HT1080 (cell line): ENCODE measurements around the gene COL17A1. TPM values are rescaled to one million over a fixed set of nuclear protein-coding genes. Genes with fewer than 3 reads are reported as not detected.

Experiments used
- DNase-seq: peaks from one replicate; pipeline ENCODE4 v3.0.0-alpha.2; 2015; ENCODE audit warnings: low read depth
- total RNA-seq: library from RNA; depleted of rRNA; stranded (reverse); fragments of >200 nt; shearing (Covaris generic); gene quantifications from 2 replicates; pipeline ENCODE4 v1.2.3, GENCODE V29; 2014

The COL17A1 gene
- total RNA-seq, 1 experiment from 2014 or later = 17.7 TPM

- no peak for DNase-seq
These were observed 12.8 kb upstream of the COL17A1 start for GRCh38 chr10:104098358-104098925.

- DNase-seq = no peak
These were observed 11.0 kb upstream of the COL17A1 start for GRCh38 chr10:104096692-104097091.

GRCh38 chr10:104092749-104093148, 7.1 kb upstream of the COL17A1 start:
- no peak for DNase-seq

GRCh38 chr10:104090611-104091010, 4.9 kb upstream of the COL17A1 start:
- DNase-seq = peak; percentile 56

GRCh38 chr10:104089621-104090020, 3.9 kb upstream of the COL17A1 start:
- no peak for DNase-seq

GRCh38 chr10:104088239-104088638, 2.6 kb upstream of the COL17A1 start:
- DNase-seq = no peak

GRCh38 chr10:104084482-104085142, 1.1 kb downstream of the COL17A1 start:
- DNase-seq = no peak

- DNase-seq = no peak
These were observed 3.7 kb downstream of the COL17A1 start for GRCh38 chr10:104081998-104082397.

GRCh38 chr10:104080762-104081161, 4.9 kb downstream of the COL17A1 start:
- peak; percentile 35 for DNase-seq

- DNase-seq = no peak
These were observed 8.0 kb downstream of the COL17A1 start for GRCh38 chr10:104077663-104078151.

GRCh38 chr10:104077247-104077646, 8.4 kb downstream of the COL17A1 start:
- DNase-seq = peak; percentile 23

- DNase-seq = no peak
These were observed 8.9 kb downstream of the COL17A1 start for GRCh38 chr10:104076743-104077160.

- no peak for DNase-seq
These were observed 11.2 kb downstream of the COL17A1 start for GRCh38 chr10:104074505-104074904.

GRCh38 chr10:104072786-104073185, 12.9 kb downstream of the COL17A1 start:
- no peak for DNase-seq

- DNase-seq = no peak
These were observed 16.1 kb downstream of the COL17A1 start for GRCh38 chr10:104069613-104070012.

- DNase-seq = no peak
These were observed 18.2 kb downstream of the COL17A1 start for GRCh38 chr10:104067525-104067924.

GRCh38 chr10:104066945-104067344, 18.7 kb downstream of the COL17A1 start:
- DNase-seq = no peak

- no peak for DNase-seq
These were observed 19.9 kb downstream of the COL17A1 start for GRCh38 chr10:104065748-104066147.

GRCh38 chr10:104061196-104061595, 24.5 kb downstream of the COL17A1 start:
- DNase-seq = no peak

GRCh38 chr10:104059364-104059763, 26.3 kb downstream of the COL17A1 start:
- DNase-seq = no peak

GRCh38 chr10:104057717-104058116, 28.0 kb downstream of the COL17A1 start:
- no peak for DNase-seq

GRCh38 chr10:104056619-104057273, 28.9 kb downstream of the COL17A1 start:
- no peak for DNase-seq

GRCh38 chr10:104054430-104054829, 31.2 kb downstream of the COL17A1 start:
- DNase-seq = peak; percentile 96
